ENCODE measurements around the gene ATP5F1D.

DNA sequence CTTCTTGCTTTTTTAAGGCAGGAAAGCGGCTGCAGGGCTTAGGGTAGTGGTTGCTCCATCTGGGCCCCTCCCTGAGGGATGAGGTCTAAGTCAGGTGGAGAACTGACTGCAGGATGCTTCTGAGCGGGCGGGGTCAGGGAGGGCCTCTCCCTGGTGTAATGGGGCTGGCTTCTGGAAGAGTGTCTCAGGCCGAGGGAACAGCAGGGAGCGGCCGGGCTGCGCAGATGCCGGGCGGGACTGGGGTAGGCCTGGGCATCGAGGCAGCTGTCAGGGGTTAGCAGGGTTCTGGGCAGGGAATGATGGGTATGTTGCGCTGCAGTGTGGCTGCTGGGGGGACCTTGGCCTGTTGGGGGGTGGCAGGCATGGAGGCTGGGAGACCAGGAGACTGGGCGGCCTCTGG is 36.5 kb downstream of the ATP5F1D start:
- TF ChIP-seq SUZ12 (IDR thresholded peaks at IDR 0.05; ENCODE audit: extremely low read depth, insufficient read depth, insufficient read length) (no peak), YY1 (IDR thresholded peaks at IDR 0.05; ENCODE audit: insufficient read depth, insufficient read length) (no peak)
